Lower leg skin (tissue), 3 donors: ENCODE measurements around the gene UNC119.

ENCODE experiments used
- CTCF ChIP-seq, 3 donors: fragments of 450-650 bp; IDR thresholded peaks; one replicate each; pipeline ENCODE4 v1.5.1; 2016; ENCODE audit warnings: antibody characterized with exemption in 3 of 3, mild to moderate bottlenecking in 3 of 3, moderate library complexity in 2 of 3
- POLR2A ChIP-seq, 2 donors: fragments of 450-650 bp; IDR thresholded peaks; one replicate each; pipeline ENCODE4 v1.6.1; 2016 to 2017; ENCODE audit warnings: antibody characterized with exemption in 2 of 2, mild to moderate bottlenecking in 1 of 2, moderate library complexity in 1 of 2

GRCh38 chr17:28553000-28553505 lies 629 bp upstream of the UNC119 start:
- no peak for TF ChIP-seq CTCF (IDR thresholded peaks at IDR 0.05)
- TF ChIP-seq POLR2A (IDR thresholded peaks at IDR 0.05) = no peak
